Stomach smooth muscle (tissue), 2 donors: ENCODE data around the gene WSCD2.

Source experiments
- H3K27ac ChIP-seq: one replicate; pipeline ENCODE4 v1.7.0; 2013; ENCODE audit warnings: mild to moderate bottlenecking, low read length, inconsistent platforms
- H3K27me3 ChIP-seq, 2 donors: one replicate each; pipeline ENCODE4 v1.7.0; 2013; ENCODE audit warnings: low read length in 2 of 2; ENCODE audit not compliant: insufficient read depth in 2 of 2, control insufficient read depth in 1 of 2
- H3K36me3 ChIP-seq, 2 donors: one replicate each; pipeline ENCODE4 v1.7.0; 2013; ENCODE audit warnings: low read length in 2 of 2; ENCODE audit not compliant: control insufficient read depth in 2 of 2, insufficient read depth in 2 of 2
- H3K4me1 ChIP-seq: one replicate; pipeline ENCODE4 v1.7.0; 2013; ENCODE audit warnings: low read length; ENCODE audit not compliant: control insufficient read depth, insufficient read depth
- H3K4me3 ChIP-seq, 2 donors: one replicate each; pipeline ENCODE4 v1.7.0; 2013; ENCODE audit warnings: low read length in 2 of 2
- H3K9ac ChIP-seq, 2 donors: one replicate each; pipeline ENCODE4 v1.7.0; 2013; ENCODE audit warnings: low read length in 2 of 2, mild to moderate bottlenecking in 1 of 2
- H3K9me3 ChIP-seq, 2 donors: one replicate each; pipeline ENCODE4 v1.7.0; 2013; ENCODE audit warnings: low read length in 2 of 2; ENCODE audit not compliant: control insufficient read depth in 2 of 2
- donor health status: healthy.
- donor health status: Pancreatic carcinoma.

Gene WSCD2

DNA sequence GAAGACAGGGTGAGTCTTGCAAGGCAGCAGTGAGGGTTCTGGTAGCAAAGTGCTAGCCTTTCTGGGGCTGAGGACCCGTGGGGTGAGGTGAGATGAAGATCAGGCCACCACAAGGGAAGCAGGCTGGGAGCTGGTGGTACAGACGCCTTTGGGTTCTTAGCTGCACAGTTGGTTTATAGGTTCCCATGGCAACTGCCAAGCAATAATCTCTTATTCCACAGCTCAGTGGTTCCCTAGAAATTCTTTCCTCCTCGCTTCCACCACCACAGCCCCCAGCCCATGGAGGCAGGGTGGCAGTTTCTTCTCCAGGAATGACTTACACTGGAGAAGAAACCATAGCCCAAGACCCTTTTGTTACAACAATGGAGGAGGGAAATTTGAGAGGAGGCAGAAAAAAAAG lies 127.9 kb downstream of the WSCD2 start:
- Histone ChIP-seq H3K27ac (no peak overlapping the region), H3K9ac (no peak overlapping the region), H3K4me3 (no peak overlapping the region), H3K4me1 (no peaks in the 10 kb centered on the region), H3K36me3 (no peaks in the 10 kb centered on the region), H3K9me3 (peaks cover 3 to 18% of the 10 kb centered on the region in 2 donors), H3K27me3 (peaks cover 9 to 14% of the 10 kb centered on the region in 2 donors)

DNA sequence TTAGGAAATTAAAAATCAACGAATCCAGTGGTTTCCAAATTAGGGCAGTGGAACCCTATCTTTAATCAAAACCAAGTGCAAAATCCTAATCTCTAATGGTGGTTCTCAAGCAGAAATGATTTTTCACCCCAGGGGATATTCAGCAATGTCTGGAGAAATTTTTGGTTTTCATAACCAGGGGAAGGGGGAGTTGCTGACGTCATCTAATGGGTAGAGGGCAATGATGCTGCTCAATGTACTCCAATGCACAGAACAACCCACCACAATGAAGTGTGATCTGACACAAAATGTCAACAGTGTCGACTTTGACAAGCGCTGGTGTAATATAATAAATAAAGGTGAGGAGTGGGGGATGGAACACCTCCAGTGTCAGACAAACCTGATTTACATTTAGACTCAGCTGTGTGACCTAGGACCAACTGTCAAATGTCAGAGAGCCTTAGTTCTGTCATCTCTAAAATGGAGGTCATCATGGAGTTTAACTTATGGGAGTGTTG lies 128.6 kb downstream of the WSCD2 start:
- H3K4me3 ChIP-seq = no peak overlapping the region
- H3K4me1 ChIP-seq = no peaks in the 10 kb centered on the region
- H3K36me3 ChIP-seq = no peaks in the 10 kb centered on the region
- H3K27me3 ChIP-seq = peaks cover 9 to 11% of the 10 kb centered on the region in 2 donors
- H3K9me3 ChIP-seq = peaks cover 3 to 18% of the 10 kb centered on the region in 2 donors
- no peak overlapping the region for H3K27ac ChIP-seq
- H3K9ac ChIP-seq = no peak overlapping the region

DNA sequence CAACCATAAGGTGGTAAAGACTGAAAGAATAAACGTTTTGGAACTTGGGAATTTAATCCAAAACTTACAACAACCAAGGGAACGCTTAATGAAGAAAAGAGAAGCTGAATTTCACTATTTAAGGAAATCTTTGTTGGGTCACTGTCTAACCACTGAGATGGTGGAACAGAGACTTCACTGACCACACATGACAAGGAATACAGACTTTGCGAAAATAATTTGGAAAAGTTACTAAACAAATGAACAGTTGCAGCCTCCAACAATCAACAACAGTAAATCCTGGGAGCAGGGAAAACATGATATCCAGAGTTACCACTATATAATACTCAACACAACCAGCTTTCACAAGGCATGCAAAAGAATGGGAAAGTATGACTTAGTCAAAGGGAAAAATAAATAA lies 131.0 kb downstream of the WSCD2 start:
- Histone ChIP-seq H3K9ac (no peak overlapping the region), H3K27ac (no peak overlapping the region), H3K36me3 (no peaks in the 10 kb centered on the region), H3K9me3 (peaks cover 3 to 18% of the 10 kb centered on the region in 2 donors), H3K4me3 (no peak overlapping the region), H3K27me3 (peaks cover 7 to 10% of the 10 kb centered on the region in 2 donors), H3K4me1 (no peaks in the 10 kb centered on the region)

DNA sequence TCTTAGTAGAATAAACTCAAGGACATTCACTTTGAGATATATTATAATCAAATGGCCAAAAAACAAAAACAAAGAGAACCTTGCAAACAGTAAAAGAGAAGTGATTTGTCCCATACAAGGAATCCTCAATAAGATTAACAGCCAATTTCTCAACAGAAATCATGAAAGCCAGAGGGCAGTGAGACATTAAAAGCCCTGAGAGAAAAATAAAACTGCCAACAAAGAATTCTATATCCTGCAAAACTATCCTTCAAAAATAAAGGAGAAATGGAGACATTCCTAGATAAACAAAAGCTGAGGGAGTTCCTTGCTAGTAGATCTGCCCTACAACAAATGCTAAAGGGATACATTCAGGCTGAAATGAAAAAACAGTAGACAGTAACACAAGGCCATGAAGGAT lies 131.9 kb downstream of the WSCD2 start:
- H3K36me3 ChIP-seq = no peaks in the 10 kb centered on the region

DNA sequence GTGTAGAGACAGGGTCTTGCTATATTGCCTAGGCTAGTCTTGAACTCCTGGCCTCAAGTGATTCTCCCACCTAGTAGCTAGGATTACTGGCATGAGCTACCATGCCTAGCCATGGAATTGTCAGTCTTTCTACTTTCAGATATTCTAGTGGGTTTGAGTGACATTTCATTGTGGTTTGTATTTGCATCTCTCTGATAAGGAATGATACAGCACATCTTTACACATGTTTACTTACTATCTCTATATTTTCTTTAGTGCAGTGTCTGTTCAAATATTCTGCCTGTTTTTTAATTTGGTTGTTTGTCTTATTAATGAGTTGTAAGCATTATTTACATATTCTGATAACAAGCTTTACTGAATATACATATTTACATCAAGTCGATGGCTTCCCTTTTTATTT lies 136.4 kb downstream of the WSCD2 start:
- no peak overlapping the region for H3K4me3 ChIP-seq
- H3K36me3 ChIP-seq = no peaks in the 10 kb centered on the region
- H3K4me1 ChIP-seq = no peaks in the 10 kb centered on the region
- no peaks in the 10 kb centered on the region for H3K27me3 ChIP-seq
- no peak overlapping the region for H3K9ac ChIP-seq
- peaks cover 5 to 18% of the 10 kb centered on the region in 2 donors for H3K9me3 ChIP-seq
- H3K27ac ChIP-seq = no peak overlapping the region

More for the DNA sequence above, 131.9 kb downstream of the WSCD2 start:
- H3K27me3 ChIP-seq = peaks cover 4 to 7% of the 10 kb centered on the region in 2 donors
- no peak overlapping the region for H3K27ac ChIP-seq
- H3K9me3 ChIP-seq = peaks cover 3 to 18% of the 10 kb centered on the region in 2 donors
- no peak overlapping the region for H3K4me3 ChIP-seq
- no peak overlapping the region for H3K9ac ChIP-seq
- no peaks in the 10 kb centered on the region for H3K4me1 ChIP-seq

DNA sequence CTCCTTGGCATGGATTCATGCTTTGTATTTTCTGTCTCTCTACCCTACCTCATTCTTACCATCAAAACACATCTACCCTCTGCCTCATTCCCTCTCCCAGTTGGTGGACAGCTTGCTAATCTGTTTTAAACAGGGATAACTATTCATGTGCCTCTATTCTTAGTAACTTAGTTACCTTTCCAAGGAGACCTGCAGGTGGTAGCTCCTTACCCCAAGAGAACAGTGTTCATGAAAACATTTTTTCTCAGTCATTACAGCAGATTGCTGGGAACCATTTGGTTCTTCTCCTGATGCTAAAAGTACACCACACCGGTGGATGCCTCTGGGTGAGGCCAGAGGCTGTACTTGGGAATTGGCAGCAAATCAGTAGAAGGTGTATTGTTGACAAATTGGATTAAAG lies 137.0 kb downstream of the WSCD2 start:
- H3K9me3 ChIP-seq = peaks cover 5 to 17% of the 10 kb centered on the region in 2 donors
- H3K36me3 ChIP-seq = no peaks in the 10 kb centered on the region
- H3K4me3 ChIP-seq = no peak overlapping the region
- H3K27ac ChIP-seq = no peak overlapping the region
- H3K4me1 ChIP-seq = no peaks in the 10 kb centered on the region
- no peaks in the 10 kb centered on the region for H3K27me3 ChIP-seq
- H3K9ac ChIP-seq = no peak overlapping the region

DNA sequence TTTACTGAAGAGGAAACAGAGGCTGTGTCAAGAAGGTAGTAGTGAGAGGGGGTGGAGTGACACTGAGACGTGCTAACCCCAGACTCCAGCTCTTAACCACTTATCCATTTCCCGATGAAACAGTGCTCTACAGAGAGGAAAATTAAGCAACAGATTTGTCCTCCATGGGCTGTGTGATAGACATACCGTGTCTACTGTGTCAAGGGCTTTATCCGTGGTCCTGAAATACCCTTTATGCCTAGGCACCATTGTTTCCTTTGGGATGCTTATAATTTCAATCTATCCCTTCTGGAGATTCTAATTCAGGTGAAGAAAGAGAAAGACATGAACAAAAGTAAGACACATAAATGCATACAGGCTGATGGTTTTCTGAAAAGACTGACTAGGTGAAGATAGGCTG lies 138.4 kb downstream of the WSCD2 start:
- no peaks in the 10 kb centered on the region for H3K4me1 ChIP-seq
- H3K9me3 ChIP-seq = peaks cover 5 to 9% of the 10 kb centered on the region in 2 donors
- H3K36me3 ChIP-seq = no peaks in the 10 kb centered on the region
- no peaks in the 10 kb centered on the region for H3K27me3 ChIP-seq
- no peak overlapping the region for H3K27ac ChIP-seq
- H3K4me3 ChIP-seq = no peak overlapping the region
- no peak overlapping the region for H3K9ac ChIP-seq

DNA sequence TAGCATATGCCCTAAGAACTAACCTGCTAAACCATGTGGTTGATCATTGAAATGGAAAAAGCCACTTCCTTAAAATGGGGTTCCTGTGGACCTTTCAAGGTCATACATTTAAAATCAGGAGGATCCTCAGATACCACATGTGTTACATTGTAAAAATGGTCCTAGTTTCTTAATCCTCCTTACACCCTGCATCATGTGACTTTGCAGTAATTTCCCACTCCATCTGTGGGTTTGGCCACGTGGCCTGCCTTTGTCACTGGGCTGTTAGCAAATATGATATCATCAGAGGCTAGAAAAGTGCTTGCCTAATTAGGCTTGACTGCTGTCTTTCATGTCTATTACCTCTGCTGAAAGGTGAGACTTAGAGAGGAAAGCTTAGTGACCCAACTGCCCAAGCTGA lies 139.3 kb downstream of the WSCD2 start:
- no peak overlapping the region for H3K4me3 ChIP-seq
- H3K36me3 ChIP-seq = no peaks in the 10 kb centered on the region
- no peaks in the 10 kb centered on the region for H3K27me3 ChIP-seq
- peaks cover 5 to 9% of the 10 kb centered on the region in 2 donors for H3K9me3 ChIP-seq
- H3K27ac ChIP-seq = no peak overlapping the region
- H3K4me1 ChIP-seq = no peaks in the 10 kb centered on the region
- no peak overlapping the region for H3K9ac ChIP-seq

DNA sequence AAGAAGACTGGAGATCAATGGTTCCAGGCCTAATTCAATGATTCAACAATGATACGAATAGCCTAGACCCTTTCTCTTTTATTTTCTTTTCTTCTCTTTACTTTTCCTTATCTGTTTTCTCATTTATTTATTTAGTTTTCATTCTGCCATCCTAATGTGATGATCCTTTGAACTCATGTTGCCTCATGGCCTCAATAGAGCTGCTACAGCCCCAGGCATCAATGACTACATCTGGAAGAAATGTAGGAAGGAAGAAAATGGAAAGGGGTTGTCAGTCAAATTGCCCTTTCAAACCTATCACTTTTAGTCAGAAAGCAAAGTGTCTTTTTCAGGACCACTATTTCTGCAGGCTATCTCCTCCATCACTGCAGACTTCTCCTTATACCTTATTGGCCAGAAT lies 140.1 kb downstream of the WSCD2 start:
- Histone ChIP-seq H3K4me3 (no peak overlapping the region), H3K9me3 (peaks cover 5 to 9% of the 10 kb centered on the region in 2 donors), H3K4me1 (no peaks in the 10 kb centered on the region), H3K27ac (no peak overlapping the region), H3K36me3 (no peaks in the 10 kb centered on the region), H3K27me3 (no peaks in the 10 kb centered on the region), H3K9ac (no peak overlapping the region)

DNA sequence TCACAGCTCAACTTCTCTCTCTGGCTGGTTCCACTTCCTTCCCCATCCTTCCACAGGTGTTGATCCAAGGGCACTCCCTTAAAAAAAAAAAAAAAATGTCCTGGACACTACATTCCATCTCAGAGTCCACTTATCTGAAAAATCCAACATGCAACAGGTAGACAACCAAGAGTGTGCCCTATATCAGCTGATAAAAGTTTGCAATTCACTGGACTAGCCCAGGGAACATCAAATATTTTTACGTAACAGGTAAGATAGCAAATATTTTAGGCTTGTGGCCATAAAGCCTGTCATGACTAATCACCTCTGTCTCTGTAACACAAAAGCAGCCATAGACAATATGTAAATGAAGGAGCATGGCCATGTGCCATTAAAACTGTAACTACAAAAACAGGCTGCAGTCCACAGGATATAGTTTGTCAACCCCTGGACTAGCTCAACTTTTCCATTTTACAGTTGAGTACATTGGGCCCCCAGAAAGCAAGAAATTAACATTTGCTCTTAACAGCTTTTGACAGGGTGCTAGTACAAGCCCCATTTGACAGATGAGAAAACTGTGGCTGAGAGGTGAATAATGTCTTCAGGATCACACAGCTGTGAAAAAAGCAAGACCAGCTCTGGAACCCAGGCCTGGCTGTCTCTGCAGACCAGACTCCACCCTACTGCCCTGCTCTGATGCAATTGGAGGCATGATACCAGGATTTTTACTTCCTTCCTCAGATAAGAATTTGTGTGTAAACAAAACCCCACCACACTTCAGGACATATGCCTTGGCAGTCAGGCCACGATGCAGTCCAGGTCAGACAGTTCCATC lies 141.2 kb downstream of the WSCD2 start:
- no peak overlapping the region for H3K9ac ChIP-seq
- H3K36me3 ChIP-seq = no peaks in the 10 kb centered on the region
- H3K9me3 ChIP-seq = peaks cover 5 to 9% of the 10 kb centered on the region in 2 donors
- no peak overlapping the region for H3K4me3 ChIP-seq
- no peaks in the 10 kb centered on the region for H3K4me1 ChIP-seq
- no peak overlapping the region for H3K27ac ChIP-seq
- H3K27me3 ChIP-seq = no peaks in the 10 kb centered on the region

DNA sequence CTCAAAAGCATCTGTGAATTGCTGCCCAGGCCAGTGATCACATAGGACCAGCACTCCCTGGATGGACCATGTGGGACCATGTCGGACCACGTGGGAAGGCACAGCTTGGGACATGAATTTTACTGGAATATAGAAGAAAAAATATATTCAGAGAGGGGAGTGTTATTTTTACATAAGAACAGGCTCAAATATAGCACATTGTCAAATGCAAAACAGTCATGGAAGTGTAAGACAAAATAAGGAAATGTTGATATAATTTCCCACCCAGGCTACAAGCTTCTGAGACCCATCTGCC lies 141.7 kb downstream of the WSCD2 start:
- H3K27ac ChIP-seq = no peak overlapping the region

More for the DNA sequence above, 141.7 kb downstream of the WSCD2 start:
- H3K4me3 ChIP-seq = no peak overlapping the region
- H3K27me3 ChIP-seq = no peaks in the 10 kb centered on the region
- H3K36me3 ChIP-seq = no peaks in the 10 kb centered on the region
- H3K9me3 ChIP-seq = peaks cover 5 to 9% of the 10 kb centered on the region in 2 donors
- no peak overlapping the region for H3K9ac ChIP-seq
- no peaks in the 10 kb centered on the region for H3K4me1 ChIP-seq
